ENCODE results near the gene DMD.

DNA sequence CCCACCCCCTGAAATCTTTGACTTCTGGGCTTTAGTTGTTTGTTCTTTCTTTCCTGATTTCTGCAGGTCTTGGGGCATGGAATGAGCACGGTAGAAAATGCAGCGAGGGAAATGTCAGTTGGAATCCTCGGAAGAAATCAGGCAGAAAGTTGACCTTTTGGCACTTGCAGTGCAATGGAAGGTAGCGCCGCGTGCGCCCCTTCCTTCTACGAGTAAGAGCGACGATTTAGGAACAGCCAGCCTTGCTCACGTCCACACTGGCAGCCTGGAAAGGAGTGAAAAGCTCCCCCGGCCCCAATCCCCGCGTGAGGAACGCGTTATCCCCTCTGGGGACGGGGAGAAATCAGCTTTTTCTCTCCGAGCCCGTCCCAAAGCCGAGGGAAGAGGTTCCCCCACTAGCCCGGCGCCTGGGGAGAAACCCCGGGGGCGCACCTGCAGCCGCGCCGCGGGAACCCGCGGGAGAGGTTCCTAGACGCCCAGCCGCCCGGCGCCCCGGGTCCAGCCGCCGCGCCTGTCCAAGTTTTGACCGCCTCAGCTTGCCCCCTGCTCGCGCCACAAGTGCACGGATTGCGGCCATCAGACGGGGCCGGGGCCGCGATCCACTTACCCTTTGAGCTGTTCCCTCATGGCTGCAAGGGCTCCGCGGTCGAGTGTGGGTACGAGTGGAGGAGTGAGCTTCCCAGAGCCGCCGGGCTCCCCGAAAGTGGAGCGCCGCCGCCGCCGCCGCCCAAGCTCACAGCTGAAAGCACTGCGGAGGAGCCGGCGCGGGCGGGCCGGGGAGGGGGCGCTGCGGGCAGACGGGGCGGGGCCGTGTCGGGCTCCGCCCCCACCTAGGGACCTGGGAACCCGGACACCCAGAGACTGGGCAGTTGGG, 1944.9 kb downstream of the DMD start:
- TF ChIP-seq EZH2phosphoT487 (IDR thresholded peaks at IDR 0.05; ENCODE audit: insufficient read depth, low read depth), result no peak
- TF ChIP-seq EZH2 (IDR thresholded peaks at IDR 0.05; ENCODE audit: insufficient read depth, poor library complexity, severe bottlenecking), result no peak

All from GM23248 (cell line).